ENCODE data around the gene CDK1.

DNA sequence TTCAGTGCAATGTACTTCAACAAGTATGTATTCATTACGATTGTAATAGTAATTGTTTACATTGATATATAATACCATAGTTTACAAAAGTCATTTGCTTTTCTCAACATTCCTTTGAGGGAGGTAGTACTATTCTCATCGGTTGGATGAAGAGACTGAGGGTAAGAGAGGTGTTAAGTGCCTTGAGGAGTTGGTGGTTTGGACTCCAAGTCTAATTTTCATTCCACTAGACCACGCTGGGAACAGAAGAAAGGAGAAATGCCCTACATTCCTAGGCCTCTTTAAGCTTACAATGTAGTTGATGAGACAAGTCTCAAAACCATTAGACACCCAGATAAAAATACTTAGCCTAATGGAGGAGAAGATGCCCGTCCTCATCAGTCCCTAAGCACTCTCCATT is 28.6 kb downstream of the CDK1 start:
- no peak for TF ChIP-seq EP300 (IDR thresholded peaks at IDR 0.05)
- TF ChIP-seq CTCF (IDR thresholded peaks at IDR 0.05): no peak

Measured in sigmoid colon (tissue), 4 donors.